Measurements from ENCODE around the gene SCAMP1.

Gene SCAMP1

DNA sequence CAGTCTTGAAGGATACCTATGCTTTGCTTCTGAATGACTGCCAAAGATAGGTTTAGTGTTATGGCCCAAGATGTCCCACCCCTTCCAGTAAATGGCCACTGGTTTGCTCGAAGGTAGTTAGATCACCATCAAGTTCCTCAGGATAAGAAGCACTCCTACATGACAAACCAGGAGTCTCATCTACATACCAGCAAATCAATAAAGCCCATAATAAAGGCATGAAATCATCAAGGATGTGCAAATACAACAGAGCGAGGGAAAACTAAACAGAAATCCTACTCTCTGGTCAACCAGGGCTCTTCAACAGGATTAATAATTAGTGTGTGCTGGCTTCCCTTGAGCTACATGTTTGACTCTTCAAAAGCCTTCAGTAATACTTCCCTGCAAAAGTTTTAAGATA, 147.1 kb downstream of the SCAMP1 start:
- no peak overlapping the region for H3K4me3 ChIP-seq (replicated peaks; ENCODE audit: insufficient read depth, low read length)
- no peaks in the 10 kb centered on the region for H3K27me3 ChIP-seq (ENCODE audit: insufficient read depth, poor library complexity, severe bottlenecking)
- DNase-seq (ENCODE audit: low read depth in 1 of 2, low spot score in 1 of 2) = no peak
- TF ChIP-seq SPI1 (IDR thresholded peaks at IDR 0.05; ENCODE audit: borderline replicate concordance, low read depth) (no peak), POLR2AphosphoS5 (IDR thresholded peaks at IDR 0.05; ENCODE audit: low read depth) (no peak), GABPA (IDR thresholded peaks at IDR 0.05; ENCODE audit: low read depth) (no peak)
- TF ChIP-seq, protein P1, sequence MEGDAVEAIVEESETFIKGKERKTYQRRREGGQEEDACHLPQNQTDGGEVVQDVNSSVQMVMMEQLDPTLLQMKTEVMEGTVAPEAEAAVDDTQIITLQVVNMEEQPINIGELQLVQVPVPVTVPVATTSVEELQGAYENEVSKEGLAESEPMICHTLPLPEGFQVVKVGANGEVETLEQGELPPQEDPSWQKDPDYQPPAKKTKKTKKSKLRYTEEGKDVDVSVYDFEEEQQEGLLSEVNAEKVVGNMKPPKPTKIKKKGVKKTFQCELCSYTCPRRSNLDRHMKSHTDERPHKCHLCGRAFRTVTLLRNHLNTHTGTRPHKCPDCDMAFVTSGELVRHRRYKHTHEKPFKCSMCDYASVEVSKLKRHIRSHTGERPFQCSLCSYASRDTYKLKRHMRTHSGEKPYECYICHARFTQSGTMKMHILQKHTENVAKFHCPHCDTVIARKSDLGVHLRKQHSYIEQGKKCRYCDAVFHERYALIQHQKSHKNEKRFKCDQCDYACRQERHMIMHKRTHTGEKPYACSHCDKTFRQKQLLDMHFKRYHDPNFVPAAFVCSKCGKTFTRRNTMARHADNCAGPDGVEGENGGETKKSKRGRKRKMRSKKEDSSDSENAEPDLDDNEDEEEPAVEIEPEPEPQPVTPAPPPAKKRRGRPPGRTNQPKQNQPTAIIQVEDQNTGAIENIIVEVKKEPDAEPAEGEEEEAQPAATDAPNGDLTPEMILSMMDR (IDR thresholded peaks at IDR 0.05; ENCODE audit: insufficient read depth, low read length) = no peak
- TF ChIP-seq, protein P2, sequence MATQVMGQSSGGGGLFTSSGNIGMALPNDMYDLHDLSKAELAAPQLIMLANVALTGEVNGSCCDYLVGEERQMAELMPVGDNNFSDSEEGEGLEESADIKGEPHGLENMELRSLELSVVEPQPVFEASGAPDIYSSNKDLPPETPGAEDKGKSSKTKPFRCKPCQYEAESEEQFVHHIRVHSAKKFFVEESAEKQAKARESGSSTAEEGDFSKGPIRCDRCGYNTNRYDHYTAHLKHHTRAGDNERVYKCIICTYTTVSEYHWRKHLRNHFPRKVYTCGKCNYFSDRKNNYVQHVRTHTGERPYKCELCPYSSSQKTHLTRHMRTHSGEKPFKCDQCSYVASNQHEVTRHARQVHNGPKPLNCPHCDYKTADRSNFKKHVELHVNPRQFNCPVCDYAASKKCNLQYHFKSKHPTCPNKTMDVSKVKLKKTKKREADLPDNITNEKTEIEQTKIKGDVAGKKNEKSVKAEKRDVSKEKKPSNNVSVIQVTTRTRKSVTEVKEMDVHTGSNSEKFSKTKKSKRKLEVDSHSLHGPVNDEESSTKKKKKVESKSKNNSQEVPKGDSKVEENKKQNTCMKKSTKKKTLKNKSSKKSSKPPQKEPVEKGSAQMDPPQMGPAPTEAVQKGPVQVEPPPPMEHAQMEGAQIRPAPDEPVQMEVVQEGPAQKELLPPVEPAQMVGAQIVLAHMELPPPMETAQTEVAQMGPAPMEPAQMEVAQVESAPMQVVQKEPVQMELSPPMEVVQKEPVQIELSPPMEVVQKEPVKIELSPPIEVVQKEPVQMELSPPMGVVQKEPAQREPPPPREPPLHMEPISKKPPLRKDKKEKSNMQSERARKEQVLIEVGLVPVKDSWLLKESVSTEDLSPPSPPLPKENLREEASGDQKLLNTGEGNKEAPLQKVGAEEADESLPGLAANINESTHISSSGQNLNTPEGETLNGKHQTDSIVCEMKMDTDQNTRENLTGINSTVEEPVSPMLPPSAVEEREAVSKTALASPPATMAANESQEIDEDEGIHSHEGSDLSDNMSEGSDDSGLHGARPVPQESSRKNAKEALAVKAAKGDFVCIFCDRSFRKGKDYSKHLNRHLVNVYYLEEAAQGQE (IDR thresholded peaks at IDR 0.05; ENCODE audit: insufficient replicate concordance, low read depth) = no peak
- no peak overlapping the region for H3K27ac ChIP-seq (replicated peaks)

DNA sequence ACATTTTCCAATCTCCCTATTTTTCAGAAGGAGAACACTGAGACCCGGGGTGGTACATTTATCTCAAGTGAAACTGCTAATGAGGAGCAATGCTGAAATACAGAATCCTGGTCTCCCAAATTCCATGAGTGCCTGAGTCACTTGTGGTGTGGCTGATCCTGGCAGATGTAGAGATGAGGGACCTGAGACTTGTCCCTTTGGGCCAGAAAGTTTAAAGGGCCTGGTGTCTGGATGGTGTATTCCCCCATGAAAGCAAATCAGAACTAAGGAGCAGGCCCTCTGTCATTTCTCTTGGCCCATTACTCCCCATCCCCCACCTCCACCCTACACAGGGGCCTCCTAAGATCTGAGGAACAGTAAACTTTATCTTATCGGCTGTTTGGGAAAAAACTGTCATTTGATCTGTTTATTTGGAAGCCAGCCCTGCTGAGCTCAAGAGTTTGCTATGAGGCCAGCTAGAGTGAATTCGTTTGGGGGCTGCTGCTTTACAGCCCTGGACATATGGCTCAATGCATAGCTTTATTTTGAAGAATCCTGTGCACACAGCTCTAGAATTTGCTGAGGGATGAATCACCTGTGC, 147.9 kb downstream of the SCAMP1 start:
- Histone ChIP-seq H3K27me3 (ENCODE audit: insufficient read depth, poor library complexity, severe bottlenecking) (no peaks in the 10 kb centered on the region), H3K27ac (replicated peaks) (no peak overlapping the region), H3K4me3 (replicated peaks; ENCODE audit: insufficient read depth, low read length) (no peak overlapping the region)
- TF ChIP-seq, protein P2 (IDR thresholded peaks at IDR 0.05; ENCODE audit: insufficient replicate concordance, low read depth) = no peak
- no peak for TF ChIP-seq SPI1 (IDR thresholded peaks at IDR 0.05; ENCODE audit: borderline replicate concordance, low read depth)
- TF ChIP-seq GABPA (IDR thresholded peaks at IDR 0.05; ENCODE audit: low read depth) = no peak
- TF ChIP-seq POLR2AphosphoS5 (IDR thresholded peaks at IDR 0.05; ENCODE audit: low read depth) = no peak
- TF ChIP-seq, protein P1 (IDR thresholded peaks at IDR 0.05; ENCODE audit: insufficient read depth, low read length) = no peak
- DNase-seq (ENCODE audit: low read depth in 1 of 2, low spot score in 1 of 2) = no peak

DNA sequence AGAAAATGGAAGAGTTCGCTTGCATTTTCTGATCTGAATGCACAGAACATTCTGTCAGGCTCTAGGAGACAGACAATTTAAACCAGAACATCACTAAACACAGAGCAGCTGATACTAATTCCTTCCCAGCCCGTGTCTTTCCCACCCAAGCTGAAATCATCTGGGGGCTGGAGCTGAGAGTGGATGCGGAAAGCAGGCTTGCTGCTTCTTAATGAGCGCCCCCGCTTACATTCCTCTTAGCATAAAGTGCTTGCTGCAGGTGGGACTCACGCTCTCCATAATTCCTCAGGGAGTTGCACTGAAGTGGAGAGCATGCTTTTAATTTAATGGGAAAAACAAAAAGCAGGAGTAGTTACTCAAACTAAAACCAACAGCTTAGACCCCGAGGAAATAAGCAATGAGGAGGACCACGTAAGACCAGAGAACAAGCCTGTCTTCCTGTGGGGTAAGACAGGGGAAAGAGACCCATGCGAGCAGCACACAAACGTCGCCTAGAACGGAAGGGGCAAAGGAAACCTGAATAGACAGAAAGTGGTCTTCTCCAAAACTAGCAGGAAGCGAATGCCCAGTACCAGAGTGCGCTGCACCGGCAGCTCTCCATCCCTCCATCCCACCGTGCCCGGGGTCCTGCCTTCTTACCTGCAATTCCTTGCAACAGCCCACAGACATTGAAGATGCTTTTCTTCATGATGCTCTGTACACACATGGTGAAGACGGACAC, 148.9 kb downstream of the SCAMP1 start:
- DNase-seq (ENCODE audit: low read depth in 1 of 2, low spot score in 1 of 2) = no peak
- no peak overlapping the region for H3K27ac ChIP-seq (replicated peaks)
- no peaks in the 10 kb centered on the region for H3K27me3 ChIP-seq (ENCODE audit: insufficient read depth, poor library complexity, severe bottlenecking)
- TF ChIP-seq GABPA (IDR thresholded peaks at IDR 0.05; ENCODE audit: low read depth) (no peak), POLR2AphosphoS5 (IDR thresholded peaks at IDR 0.05; ENCODE audit: low read depth) (no peak)
- H3K4me3 ChIP-seq (replicated peaks; ENCODE audit: insufficient read depth, low read length) = peak overlapping the region; percentile 16; the same call in 1 of the 2 replicates

DNA sequence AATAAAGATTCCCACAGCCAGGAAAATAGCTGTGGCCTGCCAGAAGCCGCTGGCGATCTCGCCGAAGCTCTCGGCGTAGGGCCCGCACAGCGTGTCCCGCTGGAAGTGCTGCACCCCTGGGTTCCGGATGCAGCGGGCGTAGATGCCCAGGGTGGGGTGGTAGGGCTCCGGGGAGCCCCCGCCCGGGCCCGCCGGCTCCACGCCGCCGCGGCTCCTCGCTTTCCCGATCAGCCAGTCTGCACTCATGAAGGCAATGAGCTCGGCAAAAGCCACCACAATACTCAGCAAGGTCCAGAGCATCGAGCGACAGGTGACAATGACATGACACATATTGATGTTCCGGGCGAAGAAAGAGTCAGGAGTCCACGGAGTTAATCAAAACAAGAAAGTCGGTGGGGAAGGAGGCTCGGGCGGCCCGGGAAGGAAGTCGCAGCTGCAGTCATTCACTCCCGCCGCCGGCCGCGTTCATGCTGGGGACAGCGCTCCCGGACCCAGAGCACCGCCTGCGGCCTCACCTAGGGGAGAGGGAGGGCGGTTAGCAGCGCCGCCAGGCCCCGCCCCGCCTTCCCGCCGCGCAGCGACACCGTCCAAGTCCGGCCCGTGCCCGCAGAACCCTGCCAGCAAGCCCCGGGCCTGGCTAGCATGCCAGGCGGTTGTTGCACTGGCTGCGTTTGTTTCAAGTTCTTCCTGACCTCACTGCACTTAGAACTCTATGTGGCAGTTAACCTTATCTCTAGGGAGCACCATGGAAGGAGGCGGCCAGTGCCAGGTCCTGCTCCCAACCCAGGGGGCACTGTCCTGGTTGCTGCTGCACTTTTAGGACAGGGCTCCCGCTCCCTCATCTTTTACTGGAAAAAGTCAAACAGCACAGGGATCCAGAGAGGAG, 149.7 kb downstream of the SCAMP1 start:
- Histone ChIP-seq H3K27ac (replicated peaks) (peak overlapping the region; percentile 53), H3K4me3 (replicated peaks; ENCODE audit: insufficient read depth, low read length) (peak overlapping the region; percentile 16), H3K27me3 (ENCODE audit: insufficient read depth, poor library complexity, severe bottlenecking) (no peaks in the 10 kb centered on the region)
- TF ChIP-seq, protein P1 (IDR thresholded peaks at IDR 0.05; ENCODE audit: insufficient read depth, low read length) = no peak
- TF ChIP-seq GABPA (IDR thresholded peaks at IDR 0.05; ENCODE audit: low read depth) (no peak), SPI1 (IDR thresholded peaks at IDR 0.05; ENCODE audit: borderline replicate concordance, low read depth) (no peak), POLR2AphosphoS5 (IDR thresholded peaks at IDR 0.05; ENCODE audit: low read depth) (no peak)
- TF ChIP-seq, protein P2 (IDR thresholded peaks at IDR 0.05; ENCODE audit: insufficient replicate concordance, low read depth) = no peak
- DNase-seq (ENCODE audit: low read depth in 1 of 2, low spot score in 1 of 2) = peak in 1 of 2 experiments; percentile 40
